NCI-H128 (cell line): ENCODE results near the gene KRTAP12-1.

ENCODE experiments used
- DNase-seq: peaks from one replicate; lab custom pipeline; 2025; ENCODE audit not compliant: unreplicated experiment; lab: John Stamatoyannopoulos, UW

The KRTAP12-1 gene

GRCh38 chr21:44711327-44712202, 29.6 kb upstream of the KRTAP12-1 start, which contains the start of gene TSPEAR:
TSS of gene TSPEAR (minus strand) at chr21:44711572. CDS start at chr21:44711514, 58 bp downstream.
- DNase-seq: peak; percentile 40

- DNase-seq: peak; percentile 90
Observed at GRCh38 chr21:44710756-44711326, 28.9 kb upstream of the KRTAP12-1 start.

- no peak for DNase-seq
Observed at GRCh38 chr21:44710294-44710665, 28.3 kb upstream of the KRTAP12-1 start.

GRCh38 chr21:44709426-44710293, 27.7 kb upstream of the KRTAP12-1 start:
- DNase-seq: peak; percentile 49

GRCh38 chr21:44708866-44709425, 27.0 kb upstream of the KRTAP12-1 start:
- no peak for DNase-seq

GRCh38 chr21:44708213-44708865, 26.4 kb upstream of the KRTAP12-1 start:
- no peak for DNase-seq

GRCh38 chr21:44706706-44707581, 25.0 kb upstream of the KRTAP12-1 start:
- no peak for DNase-seq

GRCh38 chr21:44706026-44706705, 24.2 kb upstream of the KRTAP12-1 start:
- no peak for DNase-seq

GRCh38 chr21:44704636-44705001, 22.7 kb upstream of the KRTAP12-1 start:
- no peak for DNase-seq

- no peak for DNase-seq
Observed at GRCh38 chr21:44703731-44704635, 22.0 kb upstream of the KRTAP12-1 start.

GRCh38 chr21:44702973-44703730, 21.2 kb upstream of the KRTAP12-1 start:
- no peak for DNase-seq

- DNase-seq: no peak
Observed at GRCh38 chr21:44702111-44702972, 20.4 kb upstream of the KRTAP12-1 start.

GRCh38 chr21:44701541-44701940, 19.6 kb upstream of the KRTAP12-1 start:
- DNase-seq: no peak

GRCh38 chr21:44701023-44701400, 19.0 kb upstream of the KRTAP12-1 start:
- DNase-seq: no peak

- no peak for DNase-seq
Observed at GRCh38 chr21:44700101-44701022, 18.4 kb upstream of the KRTAP12-1 start.
